Stomach (tissue), 9 donors: ENCODE data around the gene OLFML3. TPM values are rescaled to one million over a fixed set of nuclear protein-coding genes. Genes with fewer than 3 reads are reported as not detected.
A peak's percentile ranks its signal among the peaks of the same experiment; 100 is the strongest.

Experiments used
- DNase-seq, 2 donors: peaks; one replicate each; pipeline versions ENCODE4 v3.0.0 to v3.0.0-alpha.2; 2013 to 2019
- H3K27ac ChIP-seq, 5 donors: fragments of 200-600 bp in 4 of 5; sonication (generic) in 4 of 5; one replicate each; pipeline ENCODE4 v1.5.1; 2013 to 2019; ENCODE audit warnings: mild to moderate bottlenecking in 1 of 5, moderate library complexity in 1 of 5
- H3K27me3 ChIP-seq, 3 donors: fragments of 200-600 bp; sonication (generic); one replicate each; pipeline ENCODE4 v1.5.1; 2017 to 2019; ENCODE audit warnings: mixed run types in 1 of 3
- H3K36me3 ChIP-seq, 4 donors: fragments of 200-600 bp; sonication (generic); 1 replicate in 3 of 4; 2 replicates in 1 of 4; pipeline ENCODE4 v1.5.1; 2016 to 2019
- H3K4me1 ChIP-seq, 4 donors: fragments of 200-600 bp; sonication (generic); one replicate each; pipeline ENCODE4 v1.5.1; 2016 to 2019
- H3K4me3 ChIP-seq, 4 donors: fragments of 200-600 bp; sonication (generic) in 3 of 4; one replicate each; pipeline ENCODE4 v1.5.1; 2016 to 2019; ENCODE audit warnings: mild to moderate bottlenecking in 1 of 4
- H3K9me3 ChIP-seq, 4 donors: fragments of 200-600 bp; sonication (generic); one replicate each; pipeline ENCODE4 v1.5.1; 2016 to 2019
- CTCF ChIP-seq, 7 experiments: fragments of 450-650 bp in 4 of 7; fragments of 200-600 bp in 3 of 7; sonication (generic) in 3 of 7; IDR thresholded peaks; one replicate each; pipeline ENCODE4 v1.5.1; 2016 to 2019; ENCODE audit warnings: antibody characterized with exemption in 7 of 7, control low read depth in 2 of 7, mild to moderate bottlenecking in 1 of 7
- EP300 ChIP-seq: sonication (generic); formaldehyde crosslinking; IDR thresholded peaks from one replicate; pipeline ENCODE4 v1.6.1; 2017; ENCODE audit warnings: antibody characterized with exemption
- POLR2A ChIP-seq, 4 donors: fragments of 450-650 bp; IDR thresholded peaks; one replicate each; pipeline ENCODE4 v1.6.1; 2016; ENCODE audit warnings: antibody characterized with exemption in 4 of 4, control low read depth in 2 of 4, mild to moderate bottlenecking in 1 of 4, moderate library complexity in 1 of 4
- POLR2AphosphoS5 ChIP-seq, 3 donors: sonication (generic); formaldehyde crosslinking; IDR thresholded peaks; one replicate each; pipeline ENCODE4 v1.6.1; 2016; ENCODE audit warnings: antibody characterized with exemption in 3 of 3
- WGBS, 5 donors: extraction: QIAGEN DNeasy Blood & Tissue Kit in 3 of 5; methylation state at CpG; one replicate each; pipeline versions ENCODE4 v1.1.5 to v1.1.7; 2013 to 2018; 5-methylcytosine and 5-hydroxymethylcytosine counted together
- intact Hi-C: fragments of 100-400 bp; cut with DNase I; formaldehyde crosslinking; loops from one replicate; pipeline ENCODE4 v1.15.1; 2023; ENCODE audit warnings: low total_unique reads
- polyA plus RNA-seq, 3 donors: library from polyadenylated mRNA; stranded (reverse); fragments of 200-250 nt; gene quantifications; one replicate each; pipeline ENCODE4 v1.2.3, GENCODE V29; 2013
- total RNA-seq, 5 donors: library from RNA; depleted of rRNA; stranded (reverse); fragments of >200 nt; gene quantifications; one replicate each; pipeline versions ENCODE4 v1.1.0 to v1.2.3, GENCODE V29; 2014 to 2016
- donor health status: healthy with polysubstance abuse.
- donor health status: Bipolar disorder and iron deficiency.
- donor health status: healthy.

OLFML3 gene
- total and polyA plus RNA-seq, 8 donors = 2.9 to 84.3 (median 25.2) TPM

GRCh38 chr1:113993766-113994165 lies 14.5 kb downstream of the OLFML3 start:
- intact Hi-C loops = no loop called here
- WGBS, 5 donors = 67 to 92% (median 85%) methylated on average over 1 to 2 of the region's 2 CpGs
- TF ChIP-seq EP300 (no peak), POLR2A (IDR thresholded peaks at IDR 0.05) (no peak), POLR2AphosphoS5 (IDR thresholded peaks at IDR 0.05) (no peak), CTCF (IDR thresholded peaks at IDR 0.05) (no peak)

GRCh38 chr1:113995382-113995781 lies 16.1 kb downstream of the OLFML3 start:
- Histone ChIP-seq H3K4me3 (no peak overlapping the region), H3K27ac (no peak overlapping the region), H3K4me1 (no peaks in the 10 kb centered on the region), H3K36me3 (no peaks in the 10 kb centered on the region), H3K27me3 (no peaks in the 10 kb centered on the region), H3K9me3 (peaks cover 3 to 21% (median 17%) of the 10 kb centered on the region in 4 donors)
- WGBS, 5 donors = 94 to 99% (median 97%) methylated on average over 2 of the region's 2 CpGs
- no peak for TF ChIP-seq EP300
- TF ChIP-seq CTCF (IDR thresholded peaks at IDR 0.05) = no peak
- no peak for DNase-seq
- intact Hi-C loops = no loop called here

More at GRCh38 chr1:113993766-113994165, 14.5 kb downstream of the OLFML3 start:
- no peaks in the 10 kb centered on the region for H3K27me3 ChIP-seq
- H3K4me3 ChIP-seq = no peak overlapping the region
- no peak for DNase-seq
- no peaks in the 10 kb centered on the region for H3K36me3 ChIP-seq
- no peak overlapping the region for H3K27ac ChIP-seq
- peaks cover 3 to 21% (median 17%) of the 10 kb centered on the region in 4 donors for H3K9me3 ChIP-seq
- H3K4me1 ChIP-seq = no peaks in the 10 kb centered on the region

- DNase-seq = peak in 1 of 2 donors; percentile 60
- WGBS, 5 donors = 29 to 66% (median 59%) methylated on average over 4 of the region's 4 CpGs
- H3K4me1 ChIP-seq = peaks cover 0 to 4% (median 1%) of the 10 kb centered on the region in 4 donors
- H3K4me3 ChIP-seq = no peak overlapping the region
- intact Hi-C loops = no loop called here
- no peaks in the 10 kb centered on the region for H3K27me3 ChIP-seq
- H3K36me3 ChIP-seq = no peaks in the 10 kb centered on the region
- TF ChIP-seq EP300 = no peak
- TF ChIP-seq CTCF (IDR thresholded peaks at IDR 0.05) = no peak
- no peak for TF ChIP-seq POLR2A (IDR thresholded peaks at IDR 0.05)
- no peak for TF ChIP-seq POLR2AphosphoS5 (IDR thresholded peaks at IDR 0.05)
- H3K27ac ChIP-seq = no peak overlapping the region
- H3K9me3 ChIP-seq = peaks cover 3 to 21% (median 17%) of the 10 kb centered on the region in 4 donors
These were observed 19.1 kb downstream of the OLFML3 start for GRCh38 chr1:113998361-113998760.

- Histone ChIP-seq H3K4me3 (no peak overlapping the region), H3K36me3 (no peaks in the 10 kb centered on the region), H3K27me3 (no peaks in the 10 kb centered on the region), H3K27ac (no peak overlapping the region), H3K9me3 (peaks cover 3 to 21% (median 14%) of the 10 kb centered on the region in 4 donors), H3K4me1 (peaks cover 0 to 4% (median 1%) of the 10 kb centered on the region in 4 donors)
- 71 to 82% (median 77%) methylated on average over 2 of the region's 2 CpGs for WGBS, 5 donors
- TF ChIP-seq CTCF (IDR thresholded peaks at IDR 0.05) (no peak), POLR2AphosphoS5 (IDR thresholded peaks at IDR 0.05) (no peak), POLR2A (IDR thresholded peaks at IDR 0.05) (no peak), EP300 (no peak)
- DNase-seq = no peak
- intact Hi-C loops = no loop called here
These were observed 20.0 kb downstream of the OLFML3 start for GRCh38 chr1:113999233-113999632.
